ENCODE results near the gene HINT3. TPM values are rescaled to one million over a fixed set of nuclear protein-coding genes. Genes with fewer than 3 reads are reported as not detected.
"Not testable (repeated sequence)": the region's sequence is repeated elsewhere in the genome, so short reads cannot be mapped to it uniquely, and the experiment has no call there.

Gene HINT3
- polyA plus RNA-seq, 4 donors = 31.8 to 36.8 (median 36.5) TPM

- peak in 1 of 4 donors; percentile 51 for DNase-seq (ENCODE audit: low read depth in 4 of 4, low spot score in 3 of 4)
Measured at GRCh38 chr6:125957845-125958244, 1.3 kb downstream of the HINT3 start.

GRCh38 chr6:125959041-125959440 lies 2.5 kb downstream of the HINT3 start:
- no peak for DNase-seq (ENCODE audit: low read depth in 4 of 4, low spot score in 3 of 4)

- no peak for DNase-seq (ENCODE audit: low read depth in 4 of 4, low spot score in 3 of 4)
Measured at GRCh38 chr6:125961117-125961516, 4.5 kb downstream of the HINT3 start.

- DNase-seq (ENCODE audit: low read depth in 4 of 4, low spot score in 3 of 4) = no peak
Measured at GRCh38 chr6:125962900-125963497, 6.4 kb downstream of the HINT3 start.

GRCh38 chr6:125963817-125964216 lies 7.2 kb downstream of the HINT3 start:
- DNase-seq (ENCODE audit: low read depth in 4 of 4, low spot score in 3 of 4) = no peak

GRCh38 chr6:125966569-125966968 lies 10.0 kb downstream of the HINT3 start:
- DNase-seq (ENCODE audit: low read depth in 4 of 4, low spot score in 3 of 4) = no peak

GRCh38 chr6:125968493-125968892 lies 11.9 kb downstream of the HINT3 start:
- DNase-seq (ENCODE audit: low read depth in 4 of 4, low spot score in 3 of 4) = no peak

DNA sequence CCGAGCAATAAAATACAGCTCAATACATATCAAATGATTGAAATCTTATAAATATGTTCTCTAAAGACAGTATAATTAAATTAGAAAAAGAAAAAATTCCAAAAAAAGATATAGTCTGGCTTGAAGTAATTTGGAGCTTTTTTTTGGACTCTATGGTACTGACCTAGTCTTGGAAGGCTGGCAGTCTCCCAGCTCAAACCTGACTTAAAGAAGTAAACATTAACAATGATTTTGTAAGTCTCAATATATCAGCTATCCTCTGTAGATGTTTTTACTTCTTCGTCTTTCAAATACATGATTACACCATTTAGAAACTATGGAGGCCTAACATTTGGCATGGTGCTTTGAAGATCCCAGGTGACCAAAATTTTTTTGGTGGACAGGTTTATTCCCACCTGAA lies 14.2 kb downstream of the HINT3 start:
- DNase-seq (ENCODE audit: low read depth in 4 of 4, low spot score in 3 of 4) = no peak

DNA sequence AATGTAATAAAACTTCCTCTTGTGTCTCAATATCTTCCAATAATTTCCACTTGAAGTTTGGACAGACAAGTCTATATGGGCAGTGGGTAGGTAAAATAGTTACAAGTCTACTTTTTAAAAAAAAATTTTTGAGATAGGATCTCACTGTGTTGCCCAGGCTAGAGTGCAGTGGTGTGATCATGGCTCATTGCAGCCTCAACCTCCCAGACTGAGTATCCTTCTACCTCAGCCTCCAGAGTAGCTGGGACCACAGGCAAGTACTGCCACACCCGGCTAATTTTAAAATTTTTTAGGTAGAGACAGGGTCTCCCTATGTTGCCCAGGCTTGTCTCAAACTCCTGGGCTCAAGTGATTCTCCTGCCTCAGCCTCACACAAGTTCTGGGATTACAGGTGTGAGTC lies 15.9 kb downstream of the HINT3 start:
- not testable (repeated sequence) for DNase-seq (ENCODE audit: low read depth in 4 of 4, low spot score in 3 of 4)

DNA sequence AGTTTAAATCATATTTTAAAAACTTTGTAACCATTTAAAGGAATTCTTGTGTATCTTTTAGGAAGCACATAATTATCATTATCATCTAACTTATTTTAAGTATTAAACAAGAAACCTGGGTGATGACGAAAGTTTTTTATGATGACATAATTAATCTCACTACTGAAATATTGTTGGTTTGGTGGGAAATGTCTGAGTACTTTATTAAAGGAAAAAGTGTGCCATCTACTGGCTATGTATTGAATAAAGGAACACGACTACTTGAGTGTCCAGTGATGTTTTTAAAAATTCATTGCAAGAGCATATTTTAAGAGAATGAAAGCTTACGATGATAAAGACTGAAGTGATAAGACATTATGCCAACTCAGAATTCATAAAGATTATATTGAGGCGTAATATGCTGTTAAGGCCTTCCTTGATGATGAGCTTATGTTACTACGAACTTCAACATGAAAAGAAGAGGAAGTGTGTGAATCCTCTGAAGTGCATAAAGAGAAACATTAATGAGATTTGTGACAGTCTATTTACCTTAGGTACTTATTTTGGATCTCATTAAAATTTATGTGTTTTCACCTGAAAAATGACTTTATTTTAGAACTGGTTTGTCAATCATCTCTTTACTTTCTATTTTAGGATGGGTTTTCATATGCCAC lies 17.8 kb downstream of the HINT3 start:
- no peak for DNase-seq (ENCODE audit: low read depth in 4 of 4, low spot score in 3 of 4)

DNA sequence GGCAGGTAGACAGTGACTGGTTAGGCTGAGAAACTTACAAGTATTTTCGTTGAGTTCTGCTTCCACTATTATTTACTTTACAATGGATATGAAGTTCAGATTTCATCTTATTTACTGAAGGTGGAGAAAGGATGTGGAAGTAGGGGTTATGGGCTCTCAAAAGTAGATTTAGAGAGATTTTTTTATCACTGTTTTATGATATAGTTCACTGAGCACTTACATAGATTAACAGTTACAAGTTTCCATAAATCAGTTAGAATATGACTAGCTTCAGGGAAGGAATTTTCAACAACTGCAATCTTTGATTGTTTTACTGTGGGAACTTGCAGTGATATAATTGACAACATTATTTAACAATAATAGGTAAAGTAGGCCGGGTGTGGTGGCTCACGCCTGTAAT lies 22.5 kb downstream of the HINT3 start:
- no peak for DNase-seq (ENCODE audit: low read depth in 4 of 4, low spot score in 3 of 4)

DNA sequence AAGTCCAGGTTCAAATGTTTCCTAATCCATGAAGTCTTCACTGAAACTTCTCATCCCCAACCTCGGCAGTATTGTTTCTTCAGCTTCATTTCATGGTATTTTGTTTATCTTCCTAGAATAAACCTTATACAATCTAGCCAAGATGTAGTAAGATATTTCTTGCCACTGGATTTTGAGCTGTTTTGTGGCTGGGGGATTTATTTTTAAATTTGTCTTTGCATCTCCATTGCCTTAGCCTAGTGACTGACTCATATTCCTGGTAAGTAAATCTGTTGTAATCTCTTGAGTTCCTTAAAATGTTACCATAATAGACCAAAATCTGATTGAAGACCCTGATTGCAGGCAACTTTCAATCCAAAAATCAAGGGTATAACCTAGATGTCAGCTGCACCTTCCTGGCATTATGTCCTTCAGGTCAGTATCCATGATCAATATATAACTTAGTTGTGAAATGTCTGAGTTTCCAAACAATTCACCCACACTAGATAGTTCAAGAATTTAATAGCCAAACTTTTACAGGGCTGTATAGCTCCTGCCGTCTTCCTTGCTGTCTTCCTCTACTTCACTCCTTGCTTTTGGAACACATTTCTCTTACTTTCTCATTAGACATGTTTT lies 25.1 kb downstream of the HINT3 start:
- DNase-seq (ENCODE audit: low read depth in 4 of 4, low spot score in 3 of 4) = no peak

DNA sequence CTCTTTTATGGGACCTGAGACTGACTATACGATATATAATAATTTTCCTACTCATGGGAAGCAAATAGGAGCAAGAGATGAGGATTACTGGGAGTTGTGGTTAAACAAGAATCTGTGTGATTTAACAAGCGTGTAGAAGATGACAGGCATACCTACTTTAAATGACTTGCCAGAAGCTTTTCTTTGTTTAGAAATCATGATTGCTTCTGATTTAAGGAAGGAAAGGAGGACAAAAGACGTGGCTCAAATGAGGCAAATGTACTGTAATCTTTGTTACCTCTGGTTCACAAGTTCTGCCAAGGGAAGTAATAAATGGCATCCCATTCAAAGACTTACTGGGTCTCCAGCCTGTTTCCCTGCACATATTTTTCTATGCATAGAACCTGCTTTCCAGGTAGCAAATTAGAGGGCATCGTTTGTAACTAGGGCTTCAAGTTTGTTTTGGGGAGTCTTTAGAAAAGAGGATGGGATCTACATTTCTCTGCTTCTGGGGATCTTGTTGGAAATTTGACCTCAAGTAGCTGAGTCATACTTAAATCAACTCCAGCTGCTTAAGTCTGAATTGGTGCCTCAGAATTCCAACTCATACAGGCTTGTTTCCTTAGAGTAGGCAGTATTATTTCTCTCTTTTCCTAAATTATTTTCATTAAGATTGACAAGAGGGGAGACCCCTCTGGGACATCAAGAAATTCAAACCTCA lies 26.8 kb downstream of the HINT3 start:
- no peak for DNase-seq (ENCODE audit: low read depth in 4 of 4, low spot score in 3 of 4)

- DNase-seq (ENCODE audit: low read depth in 4 of 4, low spot score in 3 of 4) = no peak
Measured at GRCh38 chr6:125984311-125984710, 27.7 kb downstream of the HINT3 start.

GRCh38 chr6:125985522-125985921 lies 29.0 kb downstream of the HINT3 start:
- DNase-seq (ENCODE audit: low read depth in 4 of 4, low spot score in 3 of 4) = no peak

DNA sequence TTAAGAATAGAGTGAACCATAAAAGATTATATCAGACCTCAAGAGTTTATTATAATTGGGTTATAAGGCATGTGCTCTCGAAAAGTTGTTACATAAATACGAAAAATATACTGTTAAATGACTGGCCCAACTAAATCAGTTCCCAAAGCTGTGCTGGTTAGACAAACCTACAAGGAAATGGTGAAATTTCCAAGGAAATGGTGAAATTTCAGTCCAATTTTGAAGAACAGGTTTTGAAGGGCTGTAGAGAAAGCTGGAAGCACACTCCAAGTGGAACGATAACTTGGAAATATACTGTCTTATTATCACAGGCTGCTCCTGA lies 29.4 kb downstream of the HINT3 start:
- DNase-seq (ENCODE audit: low read depth in 4 of 4, low spot score in 3 of 4) = no peak

DNA sequence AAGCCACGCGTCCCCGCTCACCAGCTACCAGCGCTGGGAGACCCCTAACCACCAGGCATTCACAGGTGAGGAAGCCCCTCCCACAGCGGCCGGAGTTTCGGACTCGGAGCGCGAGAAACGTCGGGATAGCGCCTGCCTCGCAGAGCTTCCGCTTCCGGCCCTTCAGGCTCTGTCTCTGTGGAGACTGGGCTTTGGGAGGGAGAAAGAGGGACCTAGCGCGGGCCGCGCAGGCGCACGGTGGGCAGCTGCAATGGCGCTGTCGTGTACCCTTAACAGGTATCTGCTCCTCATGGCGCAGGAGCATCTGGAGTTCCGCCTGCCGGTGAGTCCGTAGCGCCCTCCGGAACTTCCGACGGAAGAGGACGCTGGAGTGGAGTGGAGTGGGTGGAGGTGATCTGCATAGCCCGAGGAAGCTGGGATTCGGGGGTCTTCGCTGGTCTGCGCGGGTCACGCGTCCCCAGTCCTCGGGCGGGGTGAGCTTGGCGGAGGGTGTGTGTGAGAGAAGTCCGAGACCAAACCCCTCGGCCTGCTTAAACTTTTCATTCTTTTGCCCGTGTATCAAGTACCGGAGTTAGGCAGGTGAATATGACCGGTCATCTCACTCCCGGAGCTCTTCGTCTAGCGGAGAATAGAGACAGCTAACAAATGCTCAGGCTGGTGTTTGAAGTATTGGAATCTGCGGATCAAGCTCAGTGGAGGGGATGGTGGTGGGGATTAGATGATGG lies 29.9 kb downstream of the HINT3 start, which contains the start of gene TRMT11:
Gene TRMT11, plus strand, starts transcription at position 240 of the 725 bp plus-strand sequence. Its CDS starts 11 bp downstream, at position 251.
- peak; percentile 73 to 85 (median 83) for DNase-seq (ENCODE audit: low read depth in 4 of 4, low spot score in 3 of 4)

GRCh38 chr6:125987026-125987617 lies 30.6 kb downstream of the HINT3 start:
- DNase-seq (ENCODE audit: low read depth in 4 of 4, low spot score in 3 of 4) = peak in 2 of 4 donors; percentile 24 to 33

- no peak for DNase-seq (ENCODE audit: low read depth in 4 of 4, low spot score in 3 of 4)
Measured at GRCh38 chr6:125988280-125988679, 31.7 kb downstream of the HINT3 start.

DNA sequence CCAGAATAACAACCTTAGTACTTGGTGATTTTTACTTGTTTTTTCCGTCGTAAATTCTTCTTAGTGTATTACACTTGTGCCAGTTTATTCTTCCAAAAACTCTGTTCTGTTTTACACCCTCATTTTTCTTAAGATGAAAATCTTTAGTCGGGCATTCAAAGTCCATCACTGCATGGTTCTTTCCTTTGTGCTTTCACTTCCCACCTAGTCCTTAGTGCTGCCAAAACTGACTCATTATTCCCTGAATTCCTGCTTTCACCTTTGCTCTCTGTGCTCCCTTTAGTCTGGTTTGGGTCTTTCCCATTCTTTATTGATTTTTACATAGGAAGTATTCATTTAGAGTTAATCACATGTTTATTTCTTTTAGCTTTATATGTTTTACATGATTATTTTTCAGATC lies 33.1 kb downstream of the HINT3 start:
- no peak for DNase-seq (ENCODE audit: low read depth in 4 of 4, low spot score in 3 of 4)

DNA sequence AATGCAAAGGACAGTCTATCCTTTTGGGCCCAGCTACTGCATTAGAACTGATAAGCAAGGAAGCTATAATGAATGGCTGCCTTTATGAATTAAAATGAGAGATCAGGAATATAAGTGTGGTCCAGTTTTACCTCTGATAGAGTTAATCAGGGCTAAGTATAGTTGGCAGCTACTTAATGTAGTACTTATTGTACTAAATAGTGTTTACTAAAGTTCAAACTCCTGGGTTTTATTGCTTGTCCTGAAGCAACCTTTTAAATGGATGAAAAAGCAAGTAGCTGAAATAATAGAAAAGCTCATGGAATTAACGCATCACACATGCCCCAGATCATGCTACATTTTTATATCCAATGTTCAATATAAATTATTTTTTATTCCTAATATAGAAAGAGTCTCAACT lies 35.1 kb downstream of the HINT3 start:
- DNase-seq (ENCODE audit: low read depth in 4 of 4, low spot score in 3 of 4) = no peak
